ENCODE data around the gene CCDC33.

DNA sequence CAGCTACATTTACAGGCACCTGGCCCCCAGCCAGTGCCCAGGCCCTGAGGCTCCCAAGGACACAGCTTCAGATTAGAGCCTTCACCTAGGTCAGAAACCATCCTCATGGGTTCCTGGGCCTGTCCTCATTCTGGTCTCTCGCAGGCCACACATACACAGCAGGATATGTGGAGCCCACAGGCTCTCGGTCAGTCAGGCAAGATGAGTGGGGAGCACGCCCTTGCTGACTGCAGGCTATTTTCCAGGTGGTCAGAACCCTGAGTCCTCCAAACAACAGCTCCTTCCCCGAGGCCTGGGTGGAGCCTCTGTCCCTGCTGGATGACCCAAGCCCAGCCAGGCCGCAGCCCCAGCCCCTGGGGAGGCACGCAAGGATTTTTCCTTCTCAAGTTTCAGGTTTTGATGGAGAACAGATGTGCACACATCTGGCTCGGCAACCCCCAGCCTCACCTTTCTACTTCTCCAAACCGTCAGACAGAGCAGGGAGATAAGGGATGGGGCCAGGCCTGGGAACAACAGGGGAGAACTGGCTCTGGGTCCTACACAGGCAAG is 35.2 kb upstream of the CCDC33 start:
- TF ChIP-seq POLR2A (IDR thresholded peaks at IDR 0.05) = no peak
- TF ChIP-seq CTCF (IDR thresholded peaks at IDR 0.05) = no peak
- TF ChIP-seq POLR2AphosphoS5 (IDR thresholded peaks at IDR 0.05) = no peak
